LNCAP (cell line): ENCODE data around the gene WDR4.

Experiments
- TF ChIP-seq, protein P1 (sequence below): fragments of 450-650 bp; IDR thresholded peaks from 2 replicates; pipeline ENCODE4 v1.5.1; 2017; ENCODE audit warnings: mild to moderate bottlenecking

The WDR4 gene

DNA sequence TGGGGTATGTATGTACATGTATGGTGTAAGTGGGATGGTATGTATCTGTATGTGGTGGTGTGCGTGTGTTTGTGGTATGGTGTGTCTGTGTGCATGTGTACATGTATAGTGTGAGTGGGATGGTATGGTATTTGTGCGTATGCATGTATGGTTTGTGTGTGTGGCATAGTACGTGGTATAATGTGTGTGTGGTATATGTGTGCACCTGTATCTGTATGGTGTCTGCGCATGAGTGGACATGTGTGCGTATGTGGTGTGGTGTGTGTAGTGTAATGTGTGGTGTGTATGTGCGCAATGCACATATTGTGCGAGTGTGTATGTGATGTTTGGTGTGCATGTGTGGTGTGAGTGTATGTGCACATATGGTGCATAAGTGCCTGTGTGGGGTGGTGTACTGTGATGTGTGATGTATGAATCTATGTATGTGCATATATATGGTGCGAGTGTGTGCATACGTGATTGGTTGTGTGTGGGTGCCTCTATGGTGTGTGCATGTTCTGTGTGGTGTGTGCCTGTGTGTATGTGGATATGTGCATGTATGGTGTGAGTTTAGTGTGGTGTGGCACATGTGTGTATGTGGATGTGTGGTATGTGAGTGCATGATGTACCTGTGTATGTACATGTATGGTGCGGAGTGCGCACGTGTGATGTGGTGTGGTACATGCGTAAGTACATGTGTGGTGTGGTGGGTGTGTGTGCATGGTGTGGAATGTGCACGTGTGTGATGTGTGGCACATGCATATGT, 38.8 kb downstream of the WDR4 start:
- TF ChIP-seq, protein P1, sequence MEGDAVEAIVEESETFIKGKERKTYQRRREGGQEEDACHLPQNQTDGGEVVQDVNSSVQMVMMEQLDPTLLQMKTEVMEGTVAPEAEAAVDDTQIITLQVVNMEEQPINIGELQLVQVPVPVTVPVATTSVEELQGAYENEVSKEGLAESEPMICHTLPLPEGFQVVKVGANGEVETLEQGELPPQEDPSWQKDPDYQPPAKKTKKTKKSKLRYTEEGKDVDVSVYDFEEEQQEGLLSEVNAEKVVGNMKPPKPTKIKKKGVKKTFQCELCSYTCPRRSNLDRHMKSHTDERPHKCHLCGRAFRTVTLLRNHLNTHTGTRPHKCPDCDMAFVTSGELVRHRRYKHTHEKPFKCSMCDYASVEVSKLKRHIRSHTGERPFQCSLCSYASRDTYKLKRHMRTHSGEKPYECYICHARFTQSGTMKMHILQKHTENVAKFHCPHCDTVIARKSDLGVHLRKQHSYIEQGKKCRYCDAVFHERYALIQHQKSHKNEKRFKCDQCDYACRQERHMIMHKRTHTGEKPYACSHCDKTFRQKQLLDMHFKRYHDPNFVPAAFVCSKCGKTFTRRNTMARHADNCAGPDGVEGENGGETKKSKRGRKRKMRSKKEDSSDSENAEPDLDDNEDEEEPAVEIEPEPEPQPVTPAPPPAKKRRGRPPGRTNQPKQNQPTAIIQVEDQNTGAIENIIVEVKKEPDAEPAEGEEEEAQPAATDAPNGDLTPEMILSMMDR: no peak

DNA sequence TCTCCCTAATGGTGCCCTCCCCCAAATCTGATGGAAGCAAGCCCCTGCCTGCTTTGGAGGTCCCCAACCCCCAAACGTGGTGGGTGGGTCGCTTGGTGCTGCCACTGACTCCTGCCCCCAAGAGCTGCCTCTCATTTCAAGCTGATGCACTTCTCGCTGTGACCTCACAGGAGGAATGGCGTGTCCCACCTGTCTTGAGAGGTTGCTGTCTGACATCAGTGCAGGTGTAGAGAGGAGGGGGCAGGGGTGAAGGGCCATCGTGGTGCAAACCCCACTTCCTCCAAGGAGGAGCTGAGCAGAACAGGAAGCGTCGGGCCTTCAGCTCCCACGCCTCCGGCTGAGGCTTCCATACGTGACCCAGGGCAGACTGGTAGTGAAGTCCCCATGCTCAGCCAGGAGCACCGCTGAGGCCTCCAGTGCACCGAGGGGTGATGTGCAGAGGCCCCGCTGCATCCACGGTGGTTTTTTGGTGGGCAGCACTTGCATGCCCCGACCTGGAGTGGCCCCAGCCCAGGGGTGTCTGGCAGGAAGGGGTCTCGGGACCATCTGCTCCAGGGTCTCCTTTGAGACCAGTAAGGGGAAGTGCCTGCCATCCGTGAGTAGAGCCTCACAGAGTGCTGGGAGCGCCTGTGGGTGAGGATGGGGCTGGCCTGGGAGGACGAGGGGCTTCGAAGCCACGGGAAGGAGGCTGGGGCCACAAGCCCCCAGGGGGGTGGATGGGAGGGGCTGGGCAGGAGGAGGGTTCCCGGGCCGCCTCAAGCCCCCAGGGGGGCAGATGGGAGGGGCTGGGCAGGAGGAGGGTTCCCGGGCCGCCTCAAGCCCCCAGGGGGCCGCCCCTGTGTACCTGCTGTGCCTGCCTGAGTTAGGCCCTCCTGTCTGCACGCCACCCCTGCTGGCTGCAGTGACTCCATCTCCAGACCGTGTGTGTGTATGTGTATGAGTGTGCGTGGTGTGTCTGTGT, 39.8 kb downstream of the WDR4 start:
- TF ChIP-seq, protein P1: no peak

DNA sequence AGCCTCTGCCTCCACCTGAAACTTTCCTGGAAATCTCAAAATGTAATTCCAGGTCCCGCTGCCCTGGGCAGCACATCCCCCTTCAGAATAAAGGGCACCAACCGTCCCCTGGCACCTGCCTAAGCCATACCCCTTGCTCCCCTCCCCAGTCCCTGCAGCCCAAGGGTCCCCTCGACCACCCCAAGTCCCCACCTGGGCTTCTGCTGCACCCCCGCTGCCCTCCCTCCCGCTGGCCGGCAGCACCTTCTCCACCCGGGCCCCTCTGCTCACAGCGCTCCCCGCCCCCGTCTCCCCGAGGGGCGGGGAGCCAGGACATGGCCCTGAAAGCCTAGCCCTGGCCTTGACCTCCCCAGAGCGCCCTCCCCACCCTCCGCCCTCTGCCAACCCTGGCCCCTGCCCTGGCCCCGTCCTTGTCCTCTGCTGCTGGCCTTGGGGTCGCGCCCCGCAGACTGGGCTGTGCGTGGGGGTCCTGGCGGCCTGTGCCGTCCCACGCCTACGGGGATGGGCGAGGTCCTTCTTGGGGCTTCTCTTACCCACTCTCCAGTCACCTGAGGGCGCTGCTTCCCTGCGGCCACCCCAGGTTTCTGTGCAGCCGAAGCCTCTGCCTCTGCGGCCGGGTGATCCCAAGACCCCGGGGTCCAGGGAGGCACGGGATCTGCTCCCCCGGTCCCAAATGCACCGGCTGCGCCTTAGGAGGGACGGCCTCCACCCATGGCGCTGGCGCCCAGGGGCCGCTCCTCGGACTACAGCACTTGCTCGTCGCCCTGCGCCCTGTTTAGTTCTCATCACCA, 41.7 kb downstream of the WDR4 start:
- TF ChIP-seq, protein P1: no peak

- TF ChIP-seq, protein P1: no peak
Measured at GRCh38 chr21:42836767-42837301, 42.5 kb downstream of the WDR4 start.

DNA sequence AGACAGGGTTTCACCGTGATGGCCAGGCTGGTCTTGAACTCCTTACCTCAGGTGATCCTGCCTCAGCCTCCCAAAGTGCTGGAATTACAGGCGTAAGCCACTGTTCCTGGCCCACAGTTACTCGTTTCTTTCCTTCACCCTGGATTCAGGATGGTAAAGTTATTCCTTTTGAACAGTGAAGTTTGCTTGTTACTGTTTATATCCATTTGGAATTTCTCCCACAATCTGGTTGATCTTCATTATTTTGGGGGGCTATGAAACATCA, 43.0 kb downstream of the WDR4 start:
- TF ChIP-seq, protein P1: no peak

DNA sequence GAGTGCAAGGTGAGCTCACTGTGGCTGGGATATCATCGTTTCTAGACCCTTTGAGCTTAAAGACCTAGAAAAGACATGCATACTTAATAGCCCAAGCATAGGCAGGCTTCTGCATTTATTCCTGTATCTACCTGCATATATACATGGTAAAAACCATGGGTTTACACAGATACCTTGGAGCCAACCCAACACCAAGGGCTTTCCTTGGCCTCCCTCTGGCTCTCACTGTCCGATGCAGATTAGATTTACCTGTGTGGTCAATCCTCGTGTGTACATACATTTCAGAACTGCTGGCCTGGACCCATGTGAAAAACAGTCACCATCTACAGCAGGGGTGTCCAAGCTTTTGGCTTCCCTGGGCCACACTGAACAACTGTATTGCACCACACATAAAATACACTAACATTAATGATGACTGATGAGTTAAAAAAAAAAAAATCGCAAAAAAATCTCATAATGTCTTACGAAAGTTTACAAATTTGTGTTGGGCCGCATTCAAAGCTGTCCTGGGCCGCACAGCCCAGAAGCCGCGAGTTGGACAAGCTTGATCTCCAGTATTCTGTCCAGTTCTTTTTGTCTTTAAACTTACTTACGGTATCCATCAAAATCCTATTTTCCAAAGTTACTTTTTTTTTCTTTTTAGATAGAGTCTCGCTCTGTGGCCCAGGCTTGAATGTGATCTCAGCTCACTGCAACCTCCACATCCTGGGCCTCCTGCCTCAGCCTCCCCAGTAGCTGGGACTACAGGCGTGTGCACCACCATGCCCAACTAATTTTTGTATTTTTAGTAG, 43.5 kb downstream of the WDR4 start:
- TF ChIP-seq, protein P1: no peak

GRCh38 chr21:42835211-42835610, 44.1 kb downstream of the WDR4 start:
- TF ChIP-seq, protein P1: no peak
